Activated CD4-positive, alpha-beta memory T cell treated with anti-CD3 and anti-CD28 coated beads, Interleukin-2, amount 10 ng/mL, durations not matched to agents 7 days and 5 days (primary cell): ENCODE measurements around the gene INHBB. TPM values are rescaled to one million over a fixed set of nuclear protein-coding genes. Genes with fewer than 3 reads are reported as not detected.
A peak's percentile ranks its signal among the peaks of the same experiment; 100 is the strongest.

Experiments
- CTCF ChIA-PET: fragments of 350-600 bp; sonication (Branson Sonifier 250); formaldehyde crosslinking; loops from one replicate; lab custom pipeline; 2021; ENCODE audit warnings: antibody characterized with exemption, inconsistent platforms; lab: Charles Lee
- POLR2A ChIA-PET: fragments of 350-600 bp; sonication (Branson Sonifier 250); formaldehyde crosslinking; loops from one replicate; lab custom pipeline; 2021; ENCODE audit warnings: antibody characterized with exemption; lab: Charles Lee
- DNase-seq: peaks from one replicate; pipeline ENCODE4 v3.0.0-alpha.2; 2020
- H3K27ac Mint-ChIP-seq: one replicate; pipeline ENCODE4 v1.8.0; 2021; ENCODE audit warnings: mild to moderate bottlenecking, mixed read lengths
- H3K27me3 Mint-ChIP-seq: one replicate; pipeline ENCODE4 v1.8.0; 2021; ENCODE audit warnings: mixed read lengths
- H3K36me3 Mint-ChIP-seq: one replicate; pipeline ENCODE4 v1.8.0; 2021; ENCODE audit warnings: low read depth, mixed read lengths
- H3K4me1 Mint-ChIP-seq: one replicate; pipeline ENCODE4 v1.8.0; 2021; ENCODE audit warnings: mixed read lengths
- H3K4me3 Mint-ChIP-seq: one replicate; pipeline ENCODE4 v1.8.0; 2021; ENCODE audit warnings: mild to moderate bottlenecking, mixed read lengths
- H3K9me3 Mint-ChIP-seq: one replicate; pipeline ENCODE4 v1.8.0; 2021; ENCODE audit warnings: mixed read lengths
- total RNA-seq, 2 experiments: library from RNA; stranded (reverse); gene quantifications; one replicate each; pipeline ENCODE4 v1.2.3, GENCODE V29; 2021

INHBB gene
- total RNA-seq, result not detected

- ChIA-PET POLR2A (no interaction called here), CTCF (no interaction called here)
- Mint-ChIP-seq H3K9me3 (no peaks in the 10 kb centered on the region), H3K27me3 (peaks cover 62% of the 10 kb centered on the region), H3K36me3 (peaks cover 3% of the 10 kb centered on the region), H3K4me3 (peak within 1 kb of the TSS; percentile 64), H3K27ac (peak within 1 kb of the TSS; percentile 19), H3K4me1 (peaks cover 17% of the 10 kb centered on the region)
- no peak for DNase-seq
Observed at GRCh38 chr2:120346026-120346666, at the start of gene INHBB. INHBB (plus strand) TSS chr2:120346136; CDS start chr2:120346189, 53 bp downstream.

GRCh38 chr2:120298173-120298835 lies 47.6 kb upstream of the INHBB start:
- peaks cover 67% of the 10 kb centered on the region for H3K36me3 Mint-ChIP-seq
- DNase-seq, result no peak

GRCh38 chr2:120299004-120299403 lies 46.9 kb upstream of the INHBB start:
- Mint-ChIP-seq H3K4me1 (peaks cover 12% of the 10 kb centered on the region), H3K4me3 (no peak overlapping the region), H3K27ac (no peak overlapping the region), H3K9me3 (no peaks in the 10 kb centered on the region), H3K27me3 (no peaks in the 10 kb centered on the region), H3K36me3 (peaks cover 65% of the 10 kb centered on the region)
- ChIA-PET CTCF (no interaction called here), POLR2A (no interaction called here)
- DNase-seq, result no peak

More at GRCh38 chr2:120298173-120298835, 47.6 kb upstream of the INHBB start:
- Mint-ChIP-seq H3K27me3 (no peaks in the 10 kb centered on the region), H3K27ac (no peak overlapping the region), H3K4me3 (no peak overlapping the region), H3K4me1 (peaks cover 19% of the 10 kb centered on the region), H3K9me3 (no peaks in the 10 kb centered on the region)
- ChIA-PET POLR2A (no interaction called here), CTCF (interaction anchor here (1.3 to 4.0 kb wide), 2 partner anchors 15 to 123 kb away, joined by 3 to 28 read pairs; no protein-coding TSS in a partner anchor)

GRCh38 chr2:120299561-120299960 lies 46.4 kb upstream of the INHBB start:
- Mint-ChIP-seq H3K27me3 (no peaks in the 10 kb centered on the region), H3K36me3 (peaks cover 59% of the 10 kb centered on the region), H3K4me1 (peaks cover 11% of the 10 kb centered on the region), H3K4me3 (no peak overlapping the region), H3K27ac (no peak overlapping the region), H3K9me3 (no peaks in the 10 kb centered on the region)
- no peak for DNase-seq
- ChIA-PET POLR2A (no interaction called here), CTCF (interaction anchor here (2.1 kb wide), 1 partner anchor 14 kb away, joined by 13 read pairs; no protein-coding TSS in a partner anchor)

GRCh38 chr2:120300385-120300784 lies 45.6 kb upstream of the INHBB start:
- H3K36me3 Mint-ChIP-seq, result peaks cover 56% of the 10 kb centered on the region
- H3K4me3 Mint-ChIP-seq, result no peak overlapping the region
- CTCF ChIA-PET, result interaction anchor here (2.1 kb wide), 1 partner anchor 13 kb away, joined by 13 read pairs; no protein-coding TSS in a partner anchor
- no peaks in the 10 kb centered on the region for H3K27me3 Mint-ChIP-seq
- no peak for DNase-seq
- POLR2A ChIA-PET, result no interaction called here
- no peaks in the 10 kb centered on the region for H3K9me3 Mint-ChIP-seq
- H3K4me1 Mint-ChIP-seq, result peaks cover 11% of the 10 kb centered on the region
- H3K27ac Mint-ChIP-seq, result no peak overlapping the region

GRCh38 chr2:120301284-120301683 lies 44.7 kb upstream of the INHBB start:
- Mint-ChIP-seq H3K4me1 (peaks cover 14% of the 10 kb centered on the region), H3K36me3 (peaks cover 54% of the 10 kb centered on the region)

GRCh38 chr2:120302301-120302700 lies 43.6 kb upstream of the INHBB start:
- POLR2A ChIA-PET, result interaction anchor here (1.1 to 2.3 kb wide), 2 partner anchors 19 to 70 kb away, joined by 3 to 7 read pairs; no protein-coding TSS in a partner anchor
- Mint-ChIP-seq H3K4me3 (no peak overlapping the region), H3K27ac (no peak overlapping the region)

More at GRCh38 chr2:120301284-120301683, 44.7 kb upstream of the INHBB start:
- ChIA-PET CTCF (interaction anchor here (2.1 kb wide), 1 partner anchor 13 kb away, joined by 13 read pairs; no protein-coding TSS in a partner anchor), POLR2A (interaction anchor here (1.1 kb wide), 1 partner anchor 18 kb away, joined by 3 read pairs; no protein-coding TSS in a partner anchor)
- no peak overlapping the region for H3K4me3 Mint-ChIP-seq
- DNase-seq, result no peak
- H3K27me3 Mint-ChIP-seq, result no peaks in the 10 kb centered on the region
- no peak overlapping the region for H3K27ac Mint-ChIP-seq
- H3K9me3 Mint-ChIP-seq, result no peaks in the 10 kb centered on the region

GRCh38 chr2:120303177-120303576 lies 42.8 kb upstream of the INHBB start:
- Mint-ChIP-seq H3K4me1 (peaks cover 14% of the 10 kb centered on the region), H3K36me3 (peaks cover 42% of the 10 kb centered on the region), H3K4me3 (no peak overlapping the region), H3K27me3 (no peaks in the 10 kb centered on the region), H3K9me3 (no peaks in the 10 kb centered on the region), H3K27ac (no peak overlapping the region)
- peak; percentile 7 for DNase-seq
- ChIA-PET CTCF (interaction anchor here (1.2 to 1.7 kb wide), 3 partner anchors 9 to 128 kb away, joined by 3 to 16 read pairs (median 3); no protein-coding TSS in a partner anchor), POLR2A (interaction anchor here (0.9 to 2.3 kb wide), 2 partner anchors 11 to 71 kb away, joined by 4 to 7 read pairs; no protein-coding TSS in a partner anchor)

More at GRCh38 chr2:120302301-120302700, 43.6 kb upstream of the INHBB start:
- Mint-ChIP-seq H3K9me3 (no peaks in the 10 kb centered on the region), H3K4me1 (peaks cover 14% of the 10 kb centered on the region), H3K36me3 (peaks cover 49% of the 10 kb centered on the region), H3K27me3 (no peaks in the 10 kb centered on the region)
- CTCF ChIA-PET, result interaction anchor here (1.2 to 1.7 kb wide), 3 partner anchors 10 to 126 kb away, joined by 3 to 16 read pairs (median 3); no protein-coding TSS in a partner anchor
- DNase-seq, result no peak

GRCh38 chr2:120305296-120305695 lies 40.6 kb upstream of the INHBB start:
- no peak overlapping the region for H3K4me3 Mint-ChIP-seq
- H3K36me3 Mint-ChIP-seq, result peaks cover 25% of the 10 kb centered on the region
- H3K27me3 Mint-ChIP-seq, result no peaks in the 10 kb centered on the region
- H3K4me1 Mint-ChIP-seq, result peaks cover 14% of the 10 kb centered on the region
- no peak for DNase-seq
- no peaks in the 10 kb centered on the region for H3K9me3 Mint-ChIP-seq
- ChIA-PET POLR2A (no interaction called here), CTCF (interaction anchor here (0.6 to 2.1 kb wide), 5 partner anchors 7 to 761 kb away, joined by 3 to 10 read pairs (median 3); no protein-coding TSS in a partner anchor)
- no peak overlapping the region for H3K27ac Mint-ChIP-seq

GRCh38 chr2:120305937-120306490 lies 39.9 kb upstream of the INHBB start:
- Mint-ChIP-seq H3K4me1 (peaks cover 15% of the 10 kb centered on the region), H3K4me3 (no peak overlapping the region)

GRCh38 chr2:120307482-120307881 lies 38.5 kb upstream of the INHBB start:
- POLR2A ChIA-PET, result no interaction called here
- Mint-ChIP-seq H3K4me1 (peaks cover 12% of the 10 kb centered on the region), H3K4me3 (no peak overlapping the region), H3K9me3 (no peaks in the 10 kb centered on the region), H3K36me3 (peaks cover 14% of the 10 kb centered on the region), H3K27me3 (no peaks in the 10 kb centered on the region), H3K27ac (no peak overlapping the region)
- CTCF ChIA-PET, result no interaction called here
- no peak for DNase-seq

More at GRCh38 chr2:120305937-120306490, 39.9 kb upstream of the INHBB start:
- Mint-ChIP-seq H3K27ac (no peak overlapping the region), H3K36me3 (peaks cover 23% of the 10 kb centered on the region), H3K9me3 (no peaks in the 10 kb centered on the region), H3K27me3 (no peaks in the 10 kb centered on the region)
- ChIA-PET CTCF (interaction anchor here (1.4 to 1.6 kb wide), 3 partner anchors 11 to 27 kb away, joined by 3 read pairs; no protein-coding TSS in a partner anchor), POLR2A (no interaction called here)
- DNase-seq, result no peak

GRCh38 chr2:120308038-120308910 lies 37.7 kb upstream of the INHBB start:
- peaks cover 9% of the 10 kb centered on the region for H3K36me3 Mint-ChIP-seq
- H3K4me1 Mint-ChIP-seq, result peaks cover 15% of the 10 kb centered on the region
- H3K9me3 Mint-ChIP-seq, result no peaks in the 10 kb centered on the region
- H3K27me3 Mint-ChIP-seq, result no peaks in the 10 kb centered on the region
- H3K4me3 Mint-ChIP-seq, result no peak overlapping the region
- CTCF ChIA-PET, result no interaction called here
- H3K27ac Mint-ChIP-seq, result no peak overlapping the region
- no peak for DNase-seq
- POLR2A ChIA-PET, result interaction anchor here (0.8 kb wide), 1 partner anchor 100 kb away, joined by 3 read pairs; no protein-coding TSS in a partner anchor
